NCI-H2029 treated with DMSO at 0.1 percent for 48 hours (cell line): ENCODE data around the gene MYT1.

Experiments used
- DNase-seq: peaks from one replicate; lab custom pipeline; 2025; lab: John Stamatoyannopoulos, UW

The MYT1 gene

GRCh38 chr20:64247970-64248841, 84.0 kb downstream of the MYT1 start:
- no peak for DNase-seq

GRCh38 chr20:64250027-64250426, 85.8 kb downstream of the MYT1 start:
- no peak for DNase-seq

GRCh38 chr20:64253000-64253383, 88.7 kb downstream of the MYT1 start:
- DNase-seq = no peak

- no peak for DNase-seq
Measured at GRCh38 chr20:64253443-64253842, 89.2 kb downstream of the MYT1 start.

- DNase-seq = no peak
Measured at GRCh38 chr20:64254156-64254555, 89.9 kb downstream of the MYT1 start.

- DNase-seq = no peak
Measured at GRCh38 chr20:64254571-64255360, 90.5 kb downstream of the MYT1 start.

- peak; percentile 31 for DNase-seq
Measured at GRCh38 chr20:64255361-64256281, 91.4 kb downstream of the MYT1 start, which contains the start of gene PCMTD2. Gene PCMTD2, plus strand, starts transcription at chr20:64255748. Its CDS starts 4,218 bp downstream, at chr20:64259966.

GRCh38 chr20:64256282-64256935, 92.2 kb downstream of the MYT1 start:
- DNase-seq = no peak

GRCh38 chr20:64257107-64257757, 93.0 kb downstream of the MYT1 start:
- DNase-seq = no peak

- no peak for DNase-seq
Measured at GRCh38 chr20:64258071-64258823, 94.0 kb downstream of the MYT1 start.

- no peak for DNase-seq
Measured at GRCh38 chr20:64260239-64260638, 96.0 kb downstream of the MYT1 start.

GRCh38 chr20:64261138-64261537, 96.9 kb downstream of the MYT1 start:
- DNase-seq = no peak

- no peak for DNase-seq
Measured at GRCh38 chr20:64264091-64264490, 99.8 kb downstream of the MYT1 start.

GRCh38 chr20:64265201-64265600, 100.9 kb downstream of the MYT1 start:
- no peak for DNase-seq

- no peak for DNase-seq
Measured at GRCh38 chr20:64266988-64267387, 102.7 kb downstream of the MYT1 start.

GRCh38 chr20:64268174-64268573, 103.9 kb downstream of the MYT1 start:
- no peak for DNase-seq

GRCh38 chr20:64269604-64270411, 105.6 kb downstream of the MYT1 start:
- DNase-seq = no peak

GRCh38 chr20:64271636-64272035, 107.4 kb downstream of the MYT1 start:
- no peak for DNase-seq

- DNase-seq = no peak
Measured at GRCh38 chr20:64273109-64273508, 108.9 kb downstream of the MYT1 start.
